GM23248 (cell line): ENCODE data around the gene INPP5A. TPM values are rescaled to one million over a fixed set of nuclear protein-coding genes. Genes with fewer than 3 reads are reported as not detected.
A peak's percentile ranks its signal among the peaks of the same experiment; 100 is the strongest.
"Not testable (repeated sequence)": the region's sequence is repeated elsewhere in the genome, so short reads cannot be mapped to it uniquely, and the experiment has no call there.

Experiments
- DNase-seq: peaks from one replicate; pipeline ENCODE4 v3.0.0-alpha.2; 2015
- H2AFZ ChIP-seq: fragments of 200-600 bp; sonication (generic); 2 replicates; pipeline ENCODE4 v1.6.1; 2016; ENCODE audit warnings: antibody characterized with exemption
- H3F3A ChIP-seq: fragments of 200-600 bp; sonication (generic); 2 replicates; pipeline ENCODE4 v1.6.1; 2016; ENCODE audit warnings: mild to moderate bottlenecking, antibody characterized with exemption, mixed run types; ENCODE audit not compliant: insufficient read depth
- H3K27ac ChIP-seq: fragments of 200-600 bp; sonication (generic); 2 replicates; pipeline ENCODE4 v1.5.1; 2016; ENCODE audit warnings: mild to moderate bottlenecking
- H3K27me3 ChIP-seq: fragments of 200-600 bp; sonication (generic); replicated peaks from 2 replicates; pipeline ENCODE4 v1.6.1; 2016; ENCODE audit warnings: mild to moderate bottlenecking; ENCODE audit not compliant: insufficient read depth
- H3K36me3 ChIP-seq: fragments of 200-600 bp; sonication (generic); 2 replicates; pipeline ENCODE4 v1.6.1; 2016; ENCODE audit warnings: low read depth, mild to moderate bottlenecking
- H3K4me1 ChIP-seq: fragments of 200-600 bp; sonication (generic); 2 replicates; pipeline ENCODE4 v1.6.1; 2016; ENCODE audit warnings: mild to moderate bottlenecking; ENCODE audit not compliant: insufficient read depth
- H3K4me2 ChIP-seq: fragments of 200-600 bp; sonication (generic); one replicate; pipeline ENCODE4 v1.6.1; 2016; ENCODE audit warnings: mild to moderate bottlenecking; ENCODE audit not compliant: unreplicated experiment
- H3K4me3 ChIP-seq: fragments of 200-600 bp; sonication (generic); 2 replicates; pipeline ENCODE4 v1.5.1; 2016; ENCODE audit warnings: mild to moderate bottlenecking
- H3K79me2 ChIP-seq: fragments of 200-600 bp; sonication (generic); 2 replicates; pipeline ENCODE4 v1.6.1; 2016; ENCODE audit warnings: mild to moderate bottlenecking; ENCODE audit not compliant: insufficient read depth
- H3K9ac ChIP-seq: fragments of 200-600 bp; sonication (generic); 2 replicates; pipeline ENCODE4 v1.6.1; 2016; ENCODE audit warnings: mild to moderate bottlenecking
- H3K9me2 ChIP-seq: fragments of 200-600 bp; sonication (generic); 2 replicates; pipeline ENCODE4 v1.6.1; 2016; ENCODE audit warnings: mixed run types, mild to moderate bottlenecking, moderate library complexity; ENCODE audit not compliant: insufficient read depth
- H3K9me3 ChIP-seq: fragments of 200-600 bp; sonication (generic); one replicate; pipeline ENCODE4 v1.6.1; 2017; ENCODE audit warnings: low read depth
- H4K20me1 ChIP-seq: fragments of 200-600 bp; sonication (generic); 2 replicates; pipeline ENCODE4 v1.6.0; 2016; ENCODE audit not compliant: insufficient read depth
- EZH2 ChIP-seq: fragments of 200-600 bp; sonication (generic); IDR thresholded peaks from 2 replicates; pipeline ENCODE4 v1.6.1; 2018; ENCODE audit warnings: antibody characterized with exemption, mild to moderate bottlenecking; ENCODE audit not compliant: insufficient read depth, poor library complexity, severe bottlenecking
- EZH2phosphoT487 ChIP-seq: fragments of 200-600 bp; sonication (generic); IDR thresholded peaks from 2 replicates; pipeline ENCODE4 v1.6.1; 2018; ENCODE audit warnings: antibody characterized with exemption, moderate library complexity, mild to moderate bottlenecking, low read depth; ENCODE audit not compliant: insufficient read depth
- WGBS, 2 experiments: methylation state at CpG; one replicate each; pipeline ENCODE4 v1.1.6; 2015 to 2017; ENCODE audit warnings: low lambda C conversion rate in 2 of 2, low coverage in 1 of 2; ENCODE audit errors: missing lambda C conversion rate in 2 of 2; 5-methylcytosine and 5-hydroxymethylcytosine counted together
- in situ Hi-C: fragments of 300-500 bp; cut with MboI; formaldehyde crosslinking; loops from 2 replicates; pipeline ENCODE4 v1.15.0; 2020
- polyA plus RNA-seq: library from polyadenylated mRNA; unstranded; fragments of >200 nt; fragmentation: Nextera tagmentation; extraction: Ambion mirVana; gene quantifications from 2 replicates; pipeline ENCODE4 v1.2.1, GENCODE V29; 2016
- total RNA-seq: library from RNA; depleted of rRNA; stranded (reverse); fragments of >200 nt; shearing (Covaris generic); gene quantifications from 2 replicates; pipeline ENCODE4 v1.2.3, GENCODE V29; 2014

The INPP5A gene
- total and polyA plus RNA-seq, 2 experiments from 2014 or later: 2.3 to 35.2 TPM

- H3K4me1 ChIP-seq: peaks cover 8% of the 10 kb centered on the region; the same call in 1 of the 2 replicates
- H3K9me3 ChIP-seq: no peaks in the 10 kb centered on the region
- no peaks in the 10 kb centered on the region for H3K36me3 ChIP-seq
- no peaks in the 10 kb centered on the region for H3K79me2 ChIP-seq
- no peak overlapping the region for H3K4me2 ChIP-seq
- TF ChIP-seq EZH2 (no peak), EZH2phosphoT487 (no peak)
- 83 to 84% methylated on average over 11 to 14 of the region's 14 CpGs for WGBS, 2 experiments
- DNase-seq: no peak
- H3K4me3 ChIP-seq: no peak overlapping the region
- peaks cover 24% of the 10 kb centered on the region for H3K27me3 ChIP-seq
- no peak overlapping the region for H3K9ac ChIP-seq
- no peak overlapping the region for H2AFZ ChIP-seq
- in situ Hi-C loops: no loop called here
- no peaks in the 10 kb centered on the region for H4K20me1 ChIP-seq
- H3K27ac ChIP-seq: no peak overlapping the region
- no peaks in the 10 kb centered on the region for H3K9me2 ChIP-seq
- H3F3A ChIP-seq: no peaks in the 10 kb centered on the region
These were observed 32.9 kb upstream of the INPP5A start for GRCh38 chr10:132504501-132505272.

GRCh38 chr10:132505546-132505945 is 32.0 kb upstream of the INPP5A start:
- DNase-seq, H2AFZ ChIP-seq, H3K27ac ChIP-seq, H3K79me2 ChIP-seq, H3K4me2 ChIP-seq, H3F3A ChIP-seq, in situ Hi-C loops, H4K20me1 ChIP-seq, H3K9me3 ChIP-seq, H3K9me2 ChIP-seq, H3K36me3 ChIP-seq, H3K4me3 ChIP-seq, H3K9ac ChIP-seq, H3K4me1 ChIP-seq: not testable (repeated sequence)
- peaks cover 22% of the 10 kb centered on the region for H3K27me3 ChIP-seq
- 67 to 86% methylated on average over 6 to 12 of the region's 23 CpGs for WGBS, 2 experiments

GRCh38 chr10:132506711-132507408 is 30.7 kb upstream of the INPP5A start:
- H3K9me2 ChIP-seq: no peaks in the 10 kb centered on the region
- peaks cover 9% of the 10 kb centered on the region for H3K27me3 ChIP-seq
- no peaks in the 10 kb centered on the region for H4K20me1 ChIP-seq
- WGBS, 2 experiments: 17 to 23% methylated on average over 10 to 11 of the region's 11 CpGs
- no peaks in the 10 kb centered on the region for H3K36me3 ChIP-seq
- TF ChIP-seq EZH2phosphoT487: no peak
- TF ChIP-seq EZH2: no peak
- peaks cover 8% of the 10 kb centered on the region; the same call in 1 of the 2 replicates for H3K4me1 ChIP-seq
- no peaks in the 10 kb centered on the region for H3K79me2 ChIP-seq
- H3F3A ChIP-seq: no peaks in the 10 kb centered on the region
- in situ Hi-C loops: no loop called here
- peak; percentile 82 for DNase-seq
- H3K9me3 ChIP-seq: no peaks in the 10 kb centered on the region
- H2AFZ ChIP-seq: no peak overlapping the region
- H3K4me3 ChIP-seq: no peak overlapping the region
- no peak overlapping the region for H3K9ac ChIP-seq
- H3K4me2 ChIP-seq: peak overlapping the region; percentile 48
- H3K27ac ChIP-seq: no peak overlapping the region

- no peaks in the 10 kb centered on the region for H4K20me1 ChIP-seq
- H3K4me2 ChIP-seq: no peak overlapping the region
- no peak overlapping the region for H3K4me3 ChIP-seq
- peaks cover 3% of the 10 kb centered on the region; the same call in 1 of the 2 replicates for H3K27me3 ChIP-seq
- WGBS, 2 experiments: 70 to 80% methylated on average over 9 to 10 of the region's 10 CpGs
- TF ChIP-seq EZH2: no peak
- no peak for TF ChIP-seq EZH2phosphoT487
- no peaks in the 10 kb centered on the region for H3K36me3 ChIP-seq
- H2AFZ ChIP-seq: no peak overlapping the region
- peaks cover 8% of the 10 kb centered on the region; the same call in 1 of the 2 replicates for H3K4me1 ChIP-seq
- DNase-seq: no peak
- no peak overlapping the region for H3K27ac ChIP-seq
- no peaks in the 10 kb centered on the region for H3K79me2 ChIP-seq
- in situ Hi-C loops: no loop called here
- H3K9ac ChIP-seq: no peak overlapping the region
- H3K9me3 ChIP-seq: no peaks in the 10 kb centered on the region
- no peaks in the 10 kb centered on the region for H3F3A ChIP-seq
- H3K9me2 ChIP-seq: no peaks in the 10 kb centered on the region
These were observed 30.1 kb upstream of the INPP5A start for GRCh38 chr10:132507409-132507955.
